Adrenal gland (tissue), 5 donors: Measurements from ENCODE around the gene CWF19L2.

Source experiments
- CTCF ChIP-seq, 6 experiments: fragments of 450-650 bp in 4 of 6; fragments of 200-600 bp in 2 of 6; sonication (generic) in 1 of 6; IDR thresholded peaks; 1 replicate in 5 of 6; 2 replicates in 1 of 6; pipeline versions ENCODE4 v1.5.1 to v1.8.0; 2016 to 2021; ENCODE audit warnings: antibody characterized with exemption in 6 of 6, mild to moderate bottlenecking in 2 of 6, moderate library complexity in 1 of 6
- POLR2A ChIP-seq, 2 donors: fragments of 450-650 bp; IDR thresholded peaks; one replicate each; pipeline ENCODE4 v1.6.1; 2017; ENCODE audit warnings: antibody characterized with exemption in 2 of 2, mild to moderate bottlenecking in 2 of 2, moderate library complexity in 1 of 2
- donor health status: DM: no; HTN: no; CAD: no.

GRCh38 chr11:107457205-107457557 is 444 bp downstream of the CWF19L2 start:
- no peak for TF ChIP-seq CTCF (IDR thresholded peaks at IDR 0.05)
- no peak for TF ChIP-seq POLR2A (IDR thresholded peaks at IDR 0.05)
